Epidermal melanocyte (primary cell): Measurements from ENCODE around the gene AOAH.

ENCODE experiments used
- DNase-seq: peaks from one replicate; pipeline ENCODE4 v3.0.0; 2011; ENCODE audit warnings: low spot score; ENCODE audit not compliant: insufficient read length

Gene AOAH, protein sequence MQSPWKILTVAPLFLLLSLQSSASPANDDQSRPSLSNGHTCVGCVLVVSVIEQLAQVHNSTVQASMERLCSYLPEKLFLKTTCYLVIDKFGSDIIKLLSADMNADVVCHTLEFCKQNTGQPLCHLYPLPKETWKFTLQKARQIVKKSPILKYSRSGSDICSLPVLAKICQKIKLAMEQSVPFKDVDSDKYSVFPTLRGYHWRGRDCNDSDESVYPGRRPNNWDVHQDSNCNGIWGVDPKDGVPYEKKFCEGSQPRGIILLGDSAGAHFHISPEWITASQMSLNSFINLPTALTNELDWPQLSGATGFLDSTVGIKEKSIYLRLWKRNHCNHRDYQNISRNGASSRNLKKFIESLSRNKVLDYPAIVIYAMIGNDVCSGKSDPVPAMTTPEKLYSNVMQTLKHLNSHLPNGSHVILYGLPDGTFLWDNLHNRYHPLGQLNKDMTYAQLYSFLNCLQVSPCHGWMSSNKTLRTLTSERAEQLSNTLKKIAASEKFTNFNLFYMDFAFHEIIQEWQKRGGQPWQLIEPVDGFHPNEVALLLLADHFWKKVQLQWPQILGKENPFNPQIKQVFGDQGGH

DNA sequence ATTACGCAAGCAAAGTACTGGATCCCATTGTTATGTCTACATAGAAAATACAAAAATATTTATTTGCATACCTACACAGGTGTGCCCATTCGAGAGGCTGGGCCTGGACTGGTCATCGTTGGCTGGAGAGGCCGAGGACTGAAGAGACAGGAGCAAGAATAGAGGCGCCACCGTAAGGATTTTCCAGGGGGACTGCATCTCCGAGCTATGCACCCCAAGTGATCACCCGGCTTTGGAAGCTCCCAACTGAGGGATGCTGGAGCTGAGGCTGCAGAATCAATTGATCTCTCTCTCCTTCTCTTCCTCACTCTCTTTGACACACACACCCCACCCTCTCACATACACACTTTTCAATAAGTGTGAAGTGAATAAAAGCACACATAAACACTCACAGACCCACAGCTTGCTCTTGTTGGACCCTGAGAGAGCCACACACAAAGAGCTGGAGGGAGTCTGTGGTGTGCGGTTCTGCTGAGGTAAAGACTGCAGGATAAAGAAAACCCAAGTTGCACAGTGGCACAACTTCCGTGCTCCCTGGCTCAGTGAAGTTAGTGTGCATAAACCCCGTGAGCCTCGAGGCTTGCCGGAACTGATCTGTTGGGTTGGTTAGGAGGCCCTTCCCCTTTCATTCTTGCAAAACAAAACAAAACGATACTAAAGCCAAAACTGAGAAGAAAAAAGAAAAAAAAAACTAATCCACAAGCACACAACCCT, at the start of gene AOAH:
Gene AOAH, minus strand, starts transcription at position 544 of the 714 bp plus-strand sequence. Its CDS starts 346 bp downstream, at position 198.
- no peak for DNase-seq

DNA sequence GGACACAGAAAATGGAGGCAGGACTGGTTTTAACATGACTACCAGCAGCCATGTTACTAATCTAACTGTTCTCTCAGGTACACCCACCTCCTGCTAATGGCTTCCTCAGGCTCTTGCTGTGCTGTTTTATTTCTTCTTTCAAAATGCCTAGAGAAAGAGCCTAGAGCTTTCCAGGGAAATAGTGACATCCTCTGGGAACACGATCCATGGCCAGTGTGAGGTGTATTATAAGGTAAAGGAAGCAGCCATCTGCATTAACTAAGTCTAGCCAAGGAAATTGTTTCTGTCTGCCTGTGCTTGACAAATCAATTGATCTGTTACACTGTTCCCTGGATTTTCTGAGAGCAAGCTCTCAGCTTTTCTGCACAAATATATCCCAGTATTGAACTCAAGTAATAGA, 42.2 kb upstream of the AOAH start:
- no peak for DNase-seq

DNA sequence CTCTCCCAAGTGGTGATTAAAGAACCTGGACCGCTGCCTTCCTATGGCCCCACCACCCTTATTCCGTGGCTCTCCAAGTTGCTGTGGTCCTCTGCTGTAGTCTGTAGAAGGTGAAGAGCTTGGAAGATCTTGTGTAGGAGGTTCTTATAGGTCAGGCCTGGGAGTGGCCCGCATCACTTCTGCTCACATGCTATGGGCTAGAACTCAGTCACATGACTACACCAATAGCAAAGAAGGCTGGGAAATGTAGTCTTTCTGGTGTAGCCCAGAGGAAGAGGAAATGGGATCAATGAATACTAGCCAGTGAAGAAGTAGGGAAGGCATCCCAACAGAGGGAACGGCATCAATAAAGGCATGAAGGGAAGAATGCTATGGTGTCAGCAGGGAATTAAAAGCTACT, 41.3 kb upstream of the AOAH start:
- no peak for DNase-seq

DNA sequence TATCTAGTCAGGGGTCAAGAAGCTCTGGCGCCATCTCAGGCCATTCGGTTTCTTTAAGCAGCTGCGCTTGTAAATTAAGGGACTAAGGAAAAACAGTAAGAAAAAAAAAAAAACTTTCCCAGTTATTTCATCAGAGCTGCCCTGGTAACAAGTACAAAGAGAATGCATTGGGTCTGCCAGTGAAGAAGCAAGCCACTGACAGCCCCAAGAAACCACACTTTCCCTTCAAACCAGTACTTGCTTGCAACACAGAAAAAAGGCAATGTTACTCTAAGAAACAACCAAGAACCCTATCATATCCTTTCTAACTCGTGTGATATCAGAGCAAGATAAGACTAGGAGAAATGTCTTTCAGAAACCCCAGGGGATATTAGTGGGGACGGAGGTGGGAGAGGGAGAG, 40.6 kb upstream of the AOAH start:
- no peak for DNase-seq

DNA sequence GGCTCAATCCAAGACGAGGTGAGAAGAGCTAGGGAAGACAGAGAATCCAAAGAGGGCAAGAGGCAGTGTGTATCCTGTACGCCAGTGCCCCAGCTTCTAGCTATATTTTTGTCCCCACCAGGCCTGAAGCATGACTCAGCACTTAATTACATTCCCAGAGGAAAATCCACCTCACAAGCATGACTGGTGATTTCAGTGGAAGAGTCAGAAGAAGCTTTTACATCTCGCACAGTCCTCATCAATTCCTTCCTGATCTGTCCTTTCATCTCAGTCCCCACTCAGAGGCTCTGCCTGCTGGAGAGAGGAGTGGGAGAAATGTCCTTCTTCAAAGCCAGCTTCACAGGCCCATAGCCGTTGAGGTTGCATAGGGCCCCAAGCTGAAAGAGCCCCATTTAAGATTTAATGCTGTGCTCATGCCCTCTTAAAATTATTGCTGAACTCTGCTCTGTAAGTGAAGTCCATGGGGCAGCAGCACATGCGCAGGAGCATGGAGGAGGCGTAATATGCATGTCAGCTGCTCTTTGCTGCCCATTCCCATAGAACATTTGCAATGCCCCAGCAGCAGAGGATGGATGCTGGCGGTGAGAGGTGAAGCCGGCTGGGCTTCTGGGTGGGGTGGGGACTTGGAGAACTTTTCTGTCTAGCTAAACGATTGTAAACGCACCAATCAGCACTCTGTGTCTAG, 39.0 kb upstream of the AOAH start:
- DNase-seq, result no peak

DNA sequence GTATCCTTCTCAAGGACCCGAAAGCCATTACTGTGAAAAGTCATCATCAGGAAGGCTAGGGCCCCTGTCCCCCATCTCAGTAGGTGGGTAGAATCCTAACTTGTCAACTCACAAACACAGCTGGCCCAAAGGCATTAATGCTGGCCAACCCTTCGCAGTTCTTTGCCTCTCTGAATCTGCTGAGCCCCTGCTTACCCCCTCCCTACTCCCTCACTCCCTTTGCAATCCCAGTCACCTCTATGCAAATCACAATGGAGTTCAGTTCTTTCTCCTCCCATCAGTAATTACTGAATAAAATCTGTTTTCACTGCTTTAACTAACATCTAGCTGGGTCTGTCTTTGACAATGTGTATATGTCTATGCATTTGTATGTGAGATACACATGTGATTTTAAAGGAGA, 38.1 kb upstream of the AOAH start:
- DNase-seq, result no peak

DNA sequence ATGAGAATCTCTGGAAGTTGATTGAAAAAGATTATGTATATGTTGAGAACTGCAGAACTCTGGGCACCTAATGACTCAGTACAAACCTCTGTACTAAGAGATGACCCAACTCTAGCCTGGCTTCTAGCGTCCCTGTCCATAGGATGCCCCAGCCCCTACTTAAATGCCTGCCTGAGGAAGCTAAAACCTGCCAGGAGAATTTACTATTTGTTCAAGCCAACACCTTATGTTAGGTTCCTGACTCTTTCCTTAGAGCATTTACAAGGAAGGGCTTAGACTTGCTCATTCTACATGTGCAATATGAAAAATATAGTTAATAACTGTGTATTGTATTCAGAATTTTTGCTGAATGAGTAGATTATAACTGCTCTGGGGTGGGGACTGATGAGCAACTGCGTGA, 37.5 kb upstream of the AOAH start:
- no peak for DNase-seq

DNA sequence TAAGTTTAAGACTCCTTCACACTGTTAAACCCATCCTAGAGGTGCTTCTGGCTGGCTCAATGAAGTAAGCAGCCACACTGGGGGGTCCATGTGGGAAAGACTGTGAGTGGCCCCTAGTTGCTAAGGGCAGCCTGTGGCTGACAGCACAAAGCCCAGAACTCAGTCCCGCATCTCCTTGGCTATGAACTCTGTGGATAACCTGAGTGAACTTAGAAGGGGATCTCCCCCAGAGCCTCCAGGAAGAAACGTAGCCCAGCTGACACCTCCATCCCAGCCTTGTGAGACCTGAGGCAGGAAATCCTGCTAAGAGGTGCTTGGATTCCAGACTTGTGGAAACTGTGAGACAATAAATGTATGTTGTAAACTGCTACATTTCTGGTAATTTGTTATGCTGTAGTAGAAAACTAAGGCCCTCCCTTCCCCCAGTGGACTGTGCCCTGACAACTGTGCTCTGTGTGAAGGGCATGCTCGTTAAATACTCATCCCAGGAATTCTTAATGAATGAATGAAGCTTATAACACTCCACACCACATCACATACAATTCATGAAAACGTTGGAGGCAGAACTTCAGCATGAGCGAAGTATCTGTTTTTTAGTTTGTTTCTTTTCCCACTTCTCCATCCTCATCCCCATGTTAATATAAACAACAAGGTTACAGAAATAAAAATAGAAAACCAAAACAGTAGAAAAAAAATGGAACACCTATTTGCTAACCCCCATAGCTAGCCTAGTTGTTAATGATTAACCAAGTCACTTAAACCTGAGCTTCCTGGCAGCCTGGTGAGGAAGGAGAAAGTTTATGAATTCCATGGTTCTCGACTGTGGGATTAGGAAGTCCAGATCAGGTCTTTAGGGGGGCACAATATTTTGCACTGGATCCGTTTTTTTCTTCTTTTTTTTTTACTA, 36.8 kb upstream of the AOAH start:
- DNase-seq, result no peak

DNA sequence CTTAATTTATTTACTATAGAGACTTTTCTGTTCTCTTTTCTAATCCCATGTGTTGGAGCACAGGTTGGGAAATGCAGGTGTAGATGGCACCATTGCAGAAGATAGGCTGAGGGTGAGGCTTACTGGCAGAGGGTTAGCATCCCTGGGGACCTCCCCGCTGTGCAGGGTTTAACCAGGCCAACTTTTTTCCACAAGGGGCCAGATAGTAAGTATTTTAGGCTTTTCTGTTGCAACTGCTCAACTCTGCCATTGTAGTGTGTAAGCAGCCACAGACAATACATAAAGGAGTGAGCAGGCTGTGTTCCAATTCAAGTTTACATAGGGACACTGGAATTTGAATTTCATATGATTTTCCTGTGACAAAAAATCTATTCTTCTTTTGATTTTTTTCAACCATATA, 34.6 kb upstream of the AOAH start:
- no peak for DNase-seq

DNA sequence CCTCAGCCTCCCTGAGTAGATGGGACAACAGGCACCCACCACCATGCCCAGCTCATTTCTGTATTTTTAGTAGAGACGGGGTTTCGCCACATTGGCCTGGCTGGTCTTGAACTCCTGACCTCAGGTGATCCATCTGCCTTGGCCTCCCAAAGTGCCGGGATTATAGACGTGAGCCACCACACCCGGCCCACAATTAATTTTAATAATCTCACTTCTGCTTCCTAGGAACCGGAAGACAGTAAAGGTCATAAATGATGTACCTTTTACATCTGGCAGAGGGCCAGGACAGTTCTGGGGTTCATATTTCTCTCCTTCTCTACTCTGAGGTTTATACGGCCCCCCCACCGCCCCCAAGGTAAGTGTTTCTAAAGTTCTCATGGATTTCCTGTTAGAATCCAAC, 31.2 kb upstream of the AOAH start:
- DNase-seq, result no peak

DNA sequence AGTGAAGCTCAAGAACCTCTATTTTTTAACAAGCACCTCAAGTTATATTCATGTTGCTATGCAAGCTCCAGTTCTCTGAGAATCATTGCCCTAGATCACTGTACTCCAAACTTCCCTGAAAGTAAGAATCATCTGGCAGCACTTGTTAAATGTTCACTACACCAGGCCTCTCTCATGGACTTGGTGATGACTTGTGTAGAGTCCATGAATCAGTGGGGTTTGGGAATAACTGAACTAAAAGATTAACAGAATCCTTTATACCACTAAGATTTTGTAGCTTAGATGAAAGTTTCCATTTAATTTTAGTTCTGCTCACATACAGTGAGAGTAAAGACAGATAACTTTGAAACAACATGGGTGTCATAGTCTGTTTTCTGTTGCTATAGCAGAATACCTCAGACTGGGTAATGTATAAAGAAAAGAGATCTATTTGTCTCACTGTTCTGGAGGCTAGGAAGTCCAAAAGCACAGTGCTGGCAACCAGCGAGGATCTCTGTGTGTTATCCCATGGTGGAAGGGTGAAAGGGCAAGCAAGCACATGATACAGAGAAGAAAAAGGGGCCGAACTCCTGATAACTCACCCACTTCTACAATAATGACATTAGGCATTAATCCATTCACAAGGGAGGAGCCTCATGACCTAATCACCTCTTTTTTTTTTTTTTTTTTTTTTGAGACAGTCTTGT, 27.9 kb upstream of the AOAH start:
- no peak for DNase-seq

DNA sequence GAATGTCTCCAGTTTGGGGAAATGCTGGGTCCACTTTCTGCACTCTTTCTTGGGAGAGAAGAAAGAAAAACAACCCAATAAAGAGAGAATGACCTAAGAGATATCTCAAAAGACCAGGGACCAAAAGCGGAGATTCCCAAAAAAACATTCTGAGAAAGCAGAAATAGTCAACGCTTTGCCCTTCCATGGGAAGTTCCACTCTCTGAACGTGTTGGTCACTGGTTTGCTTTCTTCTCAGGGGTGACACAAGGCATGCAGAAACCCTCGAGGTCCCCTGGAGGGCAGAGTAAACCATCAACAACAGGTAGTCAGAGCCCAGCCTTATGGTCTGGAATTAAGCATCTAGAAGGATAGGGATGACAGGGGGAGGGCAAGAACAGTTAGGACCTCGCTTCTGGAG, 26.2 kb upstream of the AOAH start:
- no peak for DNase-seq

DNA sequence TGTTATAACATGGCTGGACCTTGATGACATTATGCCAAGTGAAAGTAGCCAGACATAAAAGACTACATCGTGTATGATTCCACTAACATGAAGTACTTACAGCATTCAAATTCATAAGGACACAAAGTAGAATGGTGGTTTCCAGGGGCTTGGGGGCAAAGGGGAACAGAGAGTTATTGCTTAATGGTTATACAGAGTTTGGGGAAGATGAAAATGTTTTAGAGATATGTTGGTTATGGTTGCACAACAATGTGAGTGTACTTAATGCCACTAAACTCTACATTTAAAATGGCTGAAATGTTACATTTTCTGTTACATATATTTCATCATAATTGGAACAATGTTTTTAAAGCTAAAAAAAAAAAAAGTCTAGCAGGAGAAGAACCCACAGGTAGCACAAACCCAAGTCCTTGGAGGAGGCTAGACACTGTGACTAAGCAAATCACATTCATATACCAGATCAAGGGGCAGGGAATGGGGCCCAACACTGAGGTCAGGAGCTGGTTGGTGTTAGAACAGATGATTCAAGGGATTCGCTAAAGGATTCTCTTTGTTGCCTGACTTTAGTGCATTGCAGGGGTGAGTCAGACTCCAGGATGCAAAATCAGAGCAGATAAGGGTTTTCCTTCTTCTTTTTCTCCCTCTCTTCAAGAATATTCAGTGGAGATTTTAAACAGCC, 25.1 kb upstream of the AOAH start:
- no peak for DNase-seq

DNA sequence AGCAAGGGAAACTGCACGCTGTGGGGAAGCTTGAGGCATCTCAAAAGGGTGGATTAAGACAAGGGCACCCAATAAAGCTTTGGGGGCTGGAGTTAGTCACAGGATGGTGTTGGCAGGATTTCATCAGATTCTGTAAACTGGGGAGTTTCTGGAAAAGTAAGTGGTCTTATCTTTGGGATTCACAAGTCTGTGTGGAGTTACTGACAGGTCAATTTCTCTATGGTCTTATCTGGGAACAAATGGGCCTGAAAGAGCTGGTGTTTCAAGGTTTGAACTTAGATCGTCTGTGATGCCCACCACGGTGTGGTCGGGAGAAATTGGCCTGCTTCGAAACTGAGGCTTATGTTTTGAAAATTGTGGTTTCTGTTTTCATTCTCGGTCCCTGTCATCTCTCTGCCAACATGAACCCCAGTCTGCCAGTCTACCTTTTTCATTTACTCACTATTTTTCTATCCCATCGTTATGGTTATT, 23.8 kb upstream of the AOAH start:
- DNase-seq, result no peak

DNA sequence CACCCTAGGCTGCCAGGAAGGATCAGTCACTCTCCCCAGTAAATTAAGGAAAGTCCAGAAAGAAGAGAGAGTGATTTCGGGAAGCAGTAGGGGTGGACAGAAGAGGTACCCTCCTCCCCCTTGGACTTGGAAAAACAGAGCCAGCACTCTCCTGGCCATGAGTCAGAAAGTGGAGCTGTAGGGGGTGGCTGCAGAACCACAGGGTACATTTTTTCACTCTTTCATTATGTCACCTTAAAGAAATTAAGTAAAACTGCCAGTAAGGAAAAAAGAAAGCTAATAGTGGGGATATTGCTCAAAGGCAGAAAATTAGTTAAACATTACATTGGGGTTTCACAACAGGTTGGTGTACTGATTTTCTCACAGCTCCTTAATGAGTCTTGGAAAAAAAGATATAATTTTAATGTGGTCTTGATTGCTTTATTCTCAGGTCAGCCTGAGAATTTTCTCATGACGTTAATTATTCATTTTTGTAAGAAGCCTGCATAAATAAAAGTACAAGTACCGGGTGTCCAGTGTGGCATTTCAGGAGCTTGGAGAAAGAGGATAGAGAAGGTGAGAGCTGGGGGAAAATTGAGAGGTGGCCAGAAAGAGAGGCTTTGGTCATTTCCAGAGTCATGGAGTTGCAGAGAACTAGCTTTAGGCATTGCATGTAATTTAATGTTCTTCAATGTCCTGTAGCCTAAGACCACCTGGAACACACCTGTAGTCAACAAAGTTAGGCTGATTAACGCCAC, 23.2 kb upstream of the AOAH start:
- DNase-seq, result no peak

DNA sequence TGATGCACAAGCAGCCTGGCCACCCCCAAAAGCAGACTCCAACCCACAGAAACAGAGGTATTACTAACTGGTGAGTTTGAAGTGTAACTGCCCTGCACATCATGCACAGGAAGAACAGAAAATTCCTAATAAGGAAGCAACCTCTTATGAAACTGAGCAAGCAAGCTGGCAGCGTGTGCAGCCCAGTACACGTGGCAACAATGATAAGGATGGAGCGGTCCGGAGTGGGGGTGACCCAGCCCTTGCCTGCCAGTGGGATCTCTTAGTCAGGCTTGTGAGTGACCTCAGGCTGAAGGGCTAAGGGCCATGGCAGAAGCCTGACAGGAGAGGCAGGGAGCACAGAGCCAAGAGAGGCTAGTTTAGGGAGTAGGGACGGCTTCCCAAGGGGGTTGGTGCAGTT, 22.1 kb upstream of the AOAH start:
- DNase-seq, result no peak

DNA sequence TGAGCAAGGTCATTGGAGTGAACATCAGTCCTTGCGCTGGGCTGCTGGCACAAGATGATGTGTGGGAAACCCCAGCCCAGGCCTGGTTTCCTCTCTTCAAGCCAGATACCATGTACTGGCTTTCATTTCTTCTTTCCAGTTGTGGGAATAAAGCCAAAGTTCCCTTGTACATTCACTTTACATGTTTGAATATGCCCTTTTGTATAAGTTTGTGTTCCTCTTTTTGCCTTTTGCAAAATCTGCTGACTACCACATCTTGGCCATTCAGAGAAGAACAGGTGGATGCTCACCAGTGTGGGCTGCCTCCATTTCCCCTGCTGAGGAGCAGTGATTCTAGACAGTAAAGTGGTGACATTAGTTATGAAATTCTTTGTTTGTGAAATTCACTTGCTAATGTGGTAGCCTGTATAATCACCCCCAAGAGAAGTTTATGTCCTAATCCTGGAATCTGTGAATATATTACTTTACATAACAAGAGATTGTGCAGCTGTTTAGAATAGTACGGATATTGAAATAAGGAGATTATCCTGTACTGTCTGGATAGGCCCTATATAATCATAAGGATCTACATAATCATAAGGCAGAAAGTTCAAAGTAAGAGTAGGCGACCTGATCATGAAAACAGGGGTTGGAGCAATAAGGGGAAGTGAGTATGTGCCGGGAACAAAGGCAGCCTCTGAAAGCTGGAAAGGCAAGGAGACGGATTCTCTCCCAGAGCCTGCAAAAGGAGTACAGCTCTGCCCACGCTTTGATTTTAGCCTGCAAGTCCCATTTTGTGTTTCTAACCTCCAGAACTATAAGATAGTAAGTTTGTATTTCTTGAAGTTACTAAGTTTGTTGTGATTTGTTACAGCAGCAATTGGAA, 18.8 kb upstream of the AOAH start:
- DNase-seq, result no peak

DNA sequence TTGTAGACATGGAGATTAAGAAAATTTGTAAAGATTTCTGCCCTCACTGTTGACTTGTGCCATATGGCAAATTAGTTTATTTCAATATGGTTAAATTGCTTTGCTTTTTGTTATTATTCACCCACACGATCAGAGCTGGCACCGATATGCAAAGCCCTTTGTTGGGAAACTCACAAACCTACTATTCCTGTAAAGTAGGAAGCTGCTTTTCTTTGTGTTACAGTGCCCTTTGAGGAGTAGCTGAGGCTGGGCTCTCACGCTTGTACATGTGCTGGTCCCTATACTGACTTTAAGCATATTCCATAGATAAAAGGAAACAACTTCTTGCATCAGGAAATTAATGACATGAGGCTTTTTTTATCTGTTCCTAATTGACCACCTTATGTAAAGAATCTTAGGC, 17.6 kb upstream of the AOAH start:
- DNase-seq, result no peak
